Measurements from ENCODE around the gene RCOR2.

The RCOR2 gene

DNA sequence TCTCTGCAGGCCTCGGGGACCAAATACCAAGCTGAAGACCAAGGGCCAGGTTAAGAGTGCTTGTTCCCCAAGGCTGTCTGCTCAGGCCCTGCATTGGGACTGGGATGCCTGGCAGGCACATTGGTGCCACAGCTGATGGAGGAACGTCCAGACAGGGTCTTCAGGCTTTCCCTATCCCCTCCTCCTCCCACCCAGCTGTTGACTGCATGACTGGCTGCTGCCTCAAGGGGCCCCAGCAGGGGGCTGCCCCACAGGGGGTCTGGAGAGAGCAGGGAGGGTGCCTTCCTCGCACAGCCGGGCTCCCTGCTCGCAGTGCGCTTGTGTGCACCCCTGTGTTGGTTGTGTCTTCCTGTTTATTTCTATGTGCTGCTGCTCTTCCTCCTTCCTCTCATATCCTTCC, 9.9 kb downstream of the RCOR2 start:
- peak in 2 of 3 experiments; percentile 24 to 35 for DNase-seq

DNA sequence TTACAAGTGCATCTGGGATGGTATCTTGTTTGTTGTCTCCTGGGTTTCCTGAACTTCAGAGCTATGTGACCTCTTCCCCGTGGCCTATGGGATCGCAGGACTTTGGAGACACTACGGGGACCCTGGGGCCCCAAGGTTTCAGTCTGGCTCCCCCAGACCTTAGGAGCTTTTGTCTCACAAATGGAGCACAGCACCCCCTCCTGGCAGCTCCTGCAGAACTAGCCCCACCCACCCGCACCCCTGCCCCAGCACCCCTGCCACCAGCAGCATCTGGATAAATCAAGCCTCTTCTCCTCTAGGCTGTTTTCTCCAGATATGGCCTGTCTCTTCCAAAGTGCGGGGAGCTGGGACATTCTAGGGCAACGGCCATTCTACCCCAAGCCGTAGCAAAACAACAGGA, 10.4 kb downstream of the RCOR2 start:
- peak in 1 of 3 experiments; percentile 12 for DNase-seq

DNA sequence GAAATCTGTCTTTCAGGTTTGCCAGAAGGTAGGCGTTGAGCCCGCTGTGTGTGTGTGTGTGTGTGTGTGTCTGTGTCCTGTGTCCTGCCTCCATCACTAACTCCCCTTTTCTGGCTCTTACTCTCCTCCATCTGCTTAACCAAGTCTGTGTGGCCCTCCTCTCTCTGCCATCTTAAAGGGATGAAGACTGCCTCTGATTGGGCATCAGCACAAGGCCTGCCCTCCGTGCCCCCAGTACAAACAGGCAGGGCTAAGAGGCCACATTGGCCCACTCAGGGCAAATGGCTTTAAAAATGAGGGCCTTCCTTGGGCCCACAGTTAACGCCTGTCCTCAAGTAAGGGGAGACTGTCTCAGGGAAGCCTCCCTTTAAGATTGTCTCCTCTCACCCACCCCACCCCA, 10.9 kb downstream of the RCOR2 start:
- DNase-seq, result no peak

DNA sequence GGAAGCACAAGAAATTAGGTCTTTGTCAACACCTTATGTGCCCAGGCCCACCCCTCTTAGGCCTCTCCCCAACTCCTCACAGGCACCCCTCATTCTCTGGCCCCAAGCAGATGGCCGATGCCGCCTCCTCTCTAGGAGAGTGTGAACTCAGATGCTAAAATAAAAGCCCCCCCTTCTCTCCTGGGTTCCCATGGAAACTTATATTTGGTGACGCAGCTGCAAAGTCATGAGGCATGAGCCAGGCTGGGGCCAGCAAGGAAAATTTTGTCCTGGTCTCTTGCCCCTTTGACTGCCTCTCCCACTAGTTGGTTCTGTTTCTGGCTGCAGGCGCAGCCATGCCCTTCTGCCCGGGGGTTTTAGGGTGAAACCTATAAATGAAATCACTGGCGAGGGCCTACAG, 11.8 kb downstream of the RCOR2 start:
- DNase-seq, result no peak

- DNase-seq, result no peak
These were observed 12.2 kb downstream of the RCOR2 start for GRCh38 chr11:63904743-63905142.

GRCh38 chr11:63903884-63904283, 13.1 kb downstream of the RCOR2 start:
- DNase-seq, result no peak

GRCh38 chr11:63901660-63902059, 15.3 kb downstream of the RCOR2 start:
- DNase-seq, result peak in 1 of 3 experiments; percentile 29

DNA sequence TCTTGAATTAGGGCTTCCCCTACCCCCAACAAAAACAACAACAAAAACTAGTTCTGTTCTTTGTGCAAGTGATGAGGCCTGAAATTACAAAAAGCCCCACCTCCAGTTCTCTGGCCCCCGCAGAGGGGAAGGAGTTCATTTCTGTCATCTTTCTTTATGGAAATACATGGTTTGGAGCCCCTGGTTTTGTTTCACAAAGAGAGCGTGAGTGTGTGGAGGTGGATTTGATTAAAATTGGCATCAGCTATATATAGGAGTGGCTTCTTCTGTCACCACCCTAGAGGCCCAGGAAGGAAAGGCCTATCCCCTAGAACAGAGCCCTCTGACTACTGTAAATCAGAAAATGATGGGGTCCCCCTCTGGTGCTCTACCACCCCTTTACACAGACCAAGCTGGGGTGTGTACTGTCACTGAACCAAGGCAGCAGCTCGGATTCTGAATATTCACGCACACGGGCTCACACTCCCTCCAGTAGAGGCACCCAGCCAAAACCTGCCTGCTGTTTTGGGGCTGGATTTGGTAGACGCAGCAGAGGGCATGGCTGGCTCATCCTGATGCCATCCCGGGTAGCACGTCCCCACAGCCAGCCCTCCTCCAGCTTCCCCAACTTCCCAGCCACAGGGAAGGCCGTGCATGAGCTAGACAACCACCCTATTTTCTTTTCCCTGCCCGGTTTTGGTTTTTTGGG, 19.4 kb downstream of the RCOR2 start:
- DNase-seq, result no peak

DNA sequence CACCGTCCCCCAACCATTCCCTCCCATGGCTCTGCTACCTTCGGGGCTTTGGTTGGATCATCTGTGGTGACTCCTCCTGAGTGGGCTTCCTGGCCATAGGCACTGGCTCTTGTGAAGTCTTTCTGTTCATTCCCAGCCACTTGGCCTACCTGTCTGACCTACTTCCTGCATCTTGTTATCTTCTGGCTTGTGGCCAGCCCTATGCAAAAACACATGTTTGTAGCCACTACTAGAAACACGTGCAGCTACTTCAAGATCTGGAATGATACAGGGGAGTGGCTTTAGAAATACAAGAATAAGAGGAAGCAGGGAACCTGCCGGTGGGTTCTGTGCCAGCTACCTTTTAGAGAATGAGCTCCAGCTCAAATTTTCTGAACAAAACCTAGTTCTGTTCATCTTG, 20.9 kb downstream of the RCOR2 start:
- DNase-seq, result no peak

GRCh38 chr11:63893355-63893754, 23.6 kb downstream of the RCOR2 start:
- DNase-seq, result no peak

- DNase-seq, result no peak
These were observed 24.7 kb downstream of the RCOR2 start for GRCh38 chr11:63892228-63892627.

- DNase-seq, result no peak
These were observed 26.6 kb downstream of the RCOR2 start for GRCh38 chr11:63890368-63890767.

DNA sequence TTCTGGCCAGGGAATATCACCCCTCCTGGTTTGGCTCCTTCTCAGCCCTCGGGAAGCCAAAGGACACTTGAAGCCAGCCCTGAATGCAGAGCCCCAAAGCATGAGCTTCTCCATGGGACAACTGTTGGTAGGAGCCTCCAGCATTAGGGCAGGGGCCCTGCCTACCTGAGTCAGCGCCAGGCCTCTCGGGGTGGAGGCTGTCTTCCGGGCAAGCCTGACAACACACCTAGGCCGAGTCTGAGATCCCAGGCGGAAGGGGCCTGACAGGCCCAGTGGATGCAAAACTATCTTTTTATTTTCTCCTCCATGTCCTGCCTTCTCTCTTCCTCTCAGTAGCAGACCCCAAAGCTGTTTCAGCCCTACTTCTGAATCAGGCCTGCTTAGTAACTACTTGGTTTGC, 27.6 kb downstream of the RCOR2 start:
- DNase-seq, result no peak

DNA sequence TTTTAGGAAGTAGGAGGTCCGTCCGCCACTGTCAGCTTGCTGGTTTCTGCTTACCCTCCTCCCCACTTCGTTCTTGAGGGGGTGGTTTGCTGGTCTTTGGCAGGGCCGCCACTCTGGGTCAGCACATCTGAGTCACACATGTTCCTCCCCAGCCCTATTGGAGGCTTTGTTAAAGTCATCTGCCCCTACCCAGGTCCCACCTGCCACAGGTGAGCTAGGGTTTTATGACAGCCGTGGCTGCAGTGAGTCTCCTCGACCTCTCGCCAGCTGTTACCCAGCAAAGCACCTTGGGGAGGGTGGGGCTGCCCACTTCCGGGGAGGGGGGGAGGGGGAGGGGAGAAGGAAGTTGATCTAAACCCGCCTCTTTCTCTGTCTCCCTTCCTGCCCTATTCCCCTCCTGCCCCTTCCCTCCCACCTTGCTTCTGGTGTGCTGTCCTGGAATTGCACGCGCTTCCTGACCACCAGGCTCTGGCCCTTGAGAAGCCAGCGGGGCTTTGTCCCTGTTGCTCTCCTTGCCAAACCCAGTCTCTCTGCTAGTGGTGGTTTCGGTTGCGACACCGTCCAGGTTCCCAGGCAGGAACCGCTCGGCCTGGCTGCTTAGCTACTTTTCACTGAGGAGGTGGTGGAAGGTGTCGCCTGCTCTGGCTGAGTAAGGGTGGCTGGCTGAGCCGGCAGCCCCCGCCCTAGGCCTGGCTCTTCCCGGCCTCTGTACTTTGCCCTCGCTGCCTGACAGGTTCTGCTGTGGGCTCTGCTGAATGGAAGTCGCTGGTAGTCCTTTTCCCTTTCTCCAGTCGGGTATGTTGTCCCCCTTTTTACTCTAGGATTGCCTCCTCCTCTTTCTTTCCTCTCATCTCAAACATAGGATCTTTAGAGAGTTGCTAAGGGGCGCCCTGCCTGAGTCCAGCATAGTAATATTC, 28.5 kb downstream of the RCOR2 start:
- peak; percentile 48 to 82 (median 73) for DNase-seq

DNA sequence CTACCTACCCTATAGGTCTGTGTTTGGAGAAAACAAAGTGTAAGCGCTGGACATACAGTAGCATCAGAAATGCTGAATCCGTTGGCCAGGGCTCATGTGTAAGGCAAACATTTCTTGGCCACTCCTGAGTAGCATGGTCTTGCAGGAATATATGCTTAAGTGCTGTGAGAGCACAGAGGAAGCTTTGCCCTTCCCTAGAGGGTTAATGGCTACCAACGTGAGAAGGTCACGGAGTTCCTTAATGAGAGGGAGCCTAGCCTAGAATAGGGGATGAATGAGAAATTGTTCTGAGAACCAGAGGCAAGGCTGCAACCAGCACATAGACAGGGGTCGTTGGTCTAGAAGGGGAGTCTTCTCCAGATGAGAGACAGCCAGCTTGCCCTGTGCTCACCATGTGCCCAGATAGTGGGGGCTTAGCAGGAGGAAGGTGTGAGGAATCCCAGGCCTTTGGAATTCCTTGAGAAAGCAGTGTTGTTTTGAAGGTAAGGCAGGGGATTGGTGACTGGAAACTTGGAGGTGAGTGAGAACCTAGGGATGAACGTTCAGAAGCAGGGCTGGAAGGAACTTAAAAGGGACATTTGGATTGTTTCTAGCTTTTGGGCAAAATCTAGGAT, 29.5 kb downstream of the RCOR2 start:
- no peak for DNase-seq

DNA sequence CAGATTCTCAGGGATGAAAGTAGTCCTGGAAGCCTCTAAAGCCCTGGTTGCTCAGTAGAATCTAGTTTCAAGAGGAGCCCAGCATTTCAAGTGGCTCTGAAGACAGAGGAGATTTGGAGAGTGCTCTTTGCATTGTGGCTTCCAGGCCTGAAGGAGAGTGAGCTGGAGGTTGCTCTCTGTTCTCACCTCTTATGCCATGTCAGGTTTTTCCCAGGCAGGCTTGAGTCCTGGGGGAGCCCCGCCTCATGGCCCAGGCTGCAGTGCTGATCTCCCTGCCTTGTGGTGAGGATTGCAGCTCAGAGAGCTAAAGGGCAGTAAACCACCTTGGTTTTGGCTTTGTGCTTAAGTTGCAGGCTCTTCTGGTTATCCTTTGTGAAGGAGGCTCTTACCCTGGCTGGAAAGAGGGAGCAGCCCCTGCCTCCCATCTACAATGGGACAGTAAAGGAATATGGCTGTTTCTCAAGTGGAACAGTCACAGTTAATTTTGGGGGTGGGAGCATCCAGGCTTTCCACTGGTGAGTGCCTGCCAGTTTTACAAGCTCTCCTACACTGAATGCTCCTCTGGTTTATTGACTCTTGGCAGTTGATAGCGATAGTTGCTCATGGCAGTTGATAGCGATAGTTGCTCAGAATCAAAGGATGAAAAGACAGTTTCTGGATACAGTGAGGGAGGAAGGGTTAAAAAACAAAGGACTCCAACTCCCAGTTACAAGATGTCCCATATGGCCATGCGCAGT, 32.6 kb downstream of the RCOR2 start:
- peak in 1 of 3 experiments; percentile 77 for DNase-seq

GRCh38 chr11:63883791-63884190, 33.2 kb downstream of the RCOR2 start:
- no peak for DNase-seq

- DNase-seq, result peak in 2 of 3 experiments; percentile 16 to 59
These were observed 34.3 kb downstream of the RCOR2 start for GRCh38 chr11:63882555-63883242.

DNA sequence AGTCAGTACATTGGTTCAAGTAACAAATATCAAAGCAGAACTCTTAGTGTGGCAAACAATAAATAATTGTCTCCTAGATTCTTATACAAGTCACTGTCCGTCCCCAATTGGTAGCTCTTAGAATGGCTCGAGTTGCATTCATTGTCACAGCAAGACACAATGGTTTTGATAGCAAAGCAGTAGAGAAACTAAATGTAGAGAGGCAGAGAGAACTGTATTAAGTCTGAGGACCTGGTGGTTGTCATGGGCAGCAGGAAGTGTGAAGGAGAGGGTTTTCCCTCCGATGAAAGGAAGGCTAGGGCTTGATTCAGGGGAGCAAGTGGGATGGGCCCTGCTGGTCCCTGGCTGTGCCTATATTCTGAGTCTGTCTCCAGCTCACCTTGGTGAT, 36.6 kb downstream of the RCOR2 start:
- DNase-seq, result no peak

GRCh38 chr11:63879598-63880402, 37.2 kb downstream of the RCOR2 start:
- DNase-seq, result no peak

- DNase-seq, result no peak
These were observed 39.2 kb downstream of the RCOR2 start for GRCh38 chr11:63877658-63878241.

Data from NCI-H1417 (cell line).